ENCODE measurements around the gene CYP51A1. TPM values are rescaled to one million over a fixed set of nuclear protein-coding genes. Genes with fewer than 3 reads are reported as not detected.

Gene CYP51A1
- total and polyA plus RNA-seq, 2 of the 13 experiments (the other 11 are each of a cell fraction or from before 2014, with no cell fraction given), result 15.4 to 260 TPM

GRCh38 chr7:92133737-92134270, 473 bp downstream of the CYP51A1 start (continued):
- TF ChIP-seq ZNF687 (CRISPR knock-in tag; IDR thresholded peaks at IDR 0.05) (no peak; the same call in 1 of the 2 replicates), STAG1 (CRISPR knock-in tag; IDR thresholded peaks at IDR 0.05) (peak; percentile 57), ZNF557 (CRISPR knock-in tag; IDR thresholded peaks at IDR 0.05) (no peak), ZNF7 (CRISPR knock-in tag; IDR thresholded peaks at IDR 0.05) (no peak), NONO (IDR thresholded peaks at IDR 0.05) (no peak), NONO (CRISPR knock-in tag; conservative IDR thresholded peaks at IDR 0.05) (peak; percentile 16; the same call in 1 of the 2 replicates), ZNF274 (CRISPR knock-in tag; IDR thresholded peaks at IDR 0.05) (peak; percentile 58; the same call in 1 of the 2 replicates), ZNF121 (CRISPR knock-in tag; IDR thresholded peaks at IDR 0.05) (peak; percentile 50; the same call in 1 of the 2 replicates), TEAD3 (CRISPR knock-in tag; optimal IDR thresholded peaks at IDR 0.05; ENCODE audit: borderline replicate concordance) (peak; percentile 35), GPN1 (CRISPR knock-in tag; IDR thresholded peaks at IDR 0.05; ENCODE audit: borderline replicate concordance) (no peak), LCORL (IDR thresholded peaks at IDR 0.05) (no peak), LCORL (CRISPR knock-in tag; IDR thresholded peaks at IDR 0.05) (peak; percentile 46), SMAD1 (CRISPR knock-in tag; IDR thresholded peaks at IDR 0.05; ENCODE audit: borderline replicate concordance, low read depth) (peak; percentile 28; the same call in 1 of the 2 replicates), TIGD3 (CRISPR knock-in tag; IDR thresholded peaks at IDR 0.05; ENCODE audit: borderline replicate concordance) (0 out of 2 replicates have a peak, but pooled peaks have one; percentile 34), ZNF580 (CRISPR knock-in tag; IDR thresholded peaks at IDR 0.05; ENCODE audit: borderline replicate concordance, low read depth) (peak; percentile 39; the same call in 1 of the 2 replicates), ZNF543 (CRISPR knock-in tag; IDR thresholded peaks at IDR 0.05) (no peak), MIER2 (CRISPR knock-in tag; IDR thresholded peaks at IDR 0.05) (no peak), MAX (IDR thresholded peaks at IDR 0.05) (0 out of 2 replicates have a peak, but pooled peaks have one; percentile 13), HDAC1 (CRISPR knock-in tag; IDR thresholded peaks at IDR 0.05) (peak; percentile 61), GATAD1 (CRISPR knock-in tag; IDR thresholded peaks at IDR 0.05) (peak; percentile 54), ZNF629 (CRISPR knock-in tag; conservative IDR thresholded peaks at IDR 0.05) (0 out of 2 replicates have a peak, but pooled peaks have one; percentile 10), ZNF280D (CRISPR knock-in tag; IDR thresholded peaks at IDR 0.05) (no peak; the same call in 1 of the 2 replicates)

All from HepG2 (cell line).